HL-60 (cell line): Measurements from ENCODE around the gene WNT7A.

Experiments
- DNase-seq, 2 experiments: peaks; one replicate each; pipeline ENCODE4 v3.0.0-alpha.2; 2010 to 2020; ENCODE audit warnings: low read depth in 1 of 2, low spot score in 1 of 2
- H3K27ac ChIP-seq: fragments of 250-450 bp; sonication (Bioruptor Pico); replicated peaks from 2 replicates; pipeline ENCODE4 v1.5.1; 2020; ENCODE audit warnings: mild to moderate bottlenecking, moderate library complexity
- H3K27me3 ChIP-seq: fragments of 250-450 bp; sonication (Bioruptor Pico); 2 replicates; pipeline ENCODE4 v1.5.1; 2021; ENCODE audit warnings: mild to moderate bottlenecking, moderate library complexity; ENCODE audit not compliant: insufficient read depth, poor library complexity, severe bottlenecking
- H3K4me3 ChIP-seq: replicated peaks from 2 replicates; pipeline ENCODE4 v1.5.1; 2011; ENCODE audit warnings: mild to moderate bottlenecking, control low read depth, low read length; ENCODE audit not compliant: insufficient read depth
- CTCF ChIP-seq: IDR thresholded peaks from one replicate; pipeline ENCODE4 v1.5.1; 2011; ENCODE audit warnings: low read length, control low read depth, inconsistent platforms; ENCODE audit not compliant: insufficient read depth
- GABPA ChIP-seq: IDR thresholded peaks from 2 replicates; pipeline ENCODE4 v1.6.1; 2012; ENCODE audit warnings: low read depth
- POLR2AphosphoS5 ChIP-seq: IDR thresholded peaks from 2 replicates; pipeline ENCODE4 v1.6.1; 2012; ENCODE audit warnings: low read depth
- REST ChIP-seq: IDR thresholded peaks from 2 replicates; pipeline ENCODE4 v1.6.1; 2012; ENCODE audit warnings: low read depth; ENCODE audit not compliant: insufficient replicate concordance
- SPI1 ChIP-seq: IDR thresholded peaks from 2 replicates; pipeline ENCODE4 v1.6.1; 2012; ENCODE audit warnings: low read depth, mild to moderate bottlenecking, borderline replicate concordance

Gene WNT7A

DNA sequence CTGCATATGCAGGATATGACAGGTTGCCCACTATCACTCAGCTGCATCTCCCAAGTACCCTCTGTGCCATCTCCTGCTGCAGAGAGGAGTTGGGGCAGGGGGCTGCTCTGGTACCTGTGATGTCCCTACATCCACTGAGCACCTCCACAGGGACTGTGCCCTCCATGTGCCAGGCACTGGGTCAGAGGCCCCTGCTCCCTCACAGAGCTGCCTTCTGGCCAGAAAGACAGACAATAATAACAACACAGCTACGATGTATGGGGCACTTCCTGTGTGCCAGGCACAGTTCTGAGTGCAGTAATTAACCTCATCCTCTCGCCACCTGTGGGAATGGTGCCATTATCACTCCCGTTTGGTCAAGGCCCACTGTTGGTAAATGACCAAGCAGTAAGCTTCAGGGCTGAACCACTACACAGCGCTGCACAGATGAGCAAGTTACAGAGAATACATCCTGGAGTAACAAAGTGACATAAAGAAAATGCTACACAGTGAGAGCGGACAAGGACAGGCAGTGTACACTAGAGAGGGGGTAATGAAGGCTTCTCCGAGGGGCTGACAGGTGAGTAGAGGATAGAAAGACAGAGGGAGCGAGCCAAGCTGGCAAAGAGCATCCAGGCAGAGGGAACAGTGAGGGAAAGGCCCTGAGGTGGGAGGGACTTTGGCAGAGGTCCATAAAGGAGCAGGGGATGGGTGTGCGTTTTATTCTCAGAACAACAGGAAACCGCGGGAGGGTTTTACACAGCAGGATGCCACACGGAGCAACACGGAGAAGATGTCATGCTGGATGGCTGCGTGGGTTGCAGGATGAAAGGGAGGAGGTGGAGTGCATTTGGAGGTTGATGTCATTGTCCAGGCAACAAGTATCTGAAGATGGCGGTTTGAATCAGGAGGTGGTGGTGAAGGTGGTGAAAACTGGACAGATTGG, 13.6 kb downstream of the WNT7A start:
- H3K27me3 ChIP-seq: peaks cover 4% of the 10 kb centered on the region
- no peak overlapping the region for H3K27ac ChIP-seq
- no peak for DNase-seq
- TF ChIP-seq REST (no peak), CTCF (no peak), SPI1 (no peak)
- H3K4me3 ChIP-seq: no peak overlapping the region

- H3K27ac ChIP-seq: no peak overlapping the region
- TF ChIP-seq SPI1 (no peak), GABPA (no peak), REST (no peak), CTCF (no peak), POLR2AphosphoS5 (no peak)
- H3K4me3 ChIP-seq: no peak overlapping the region
- H3K27me3 ChIP-seq: peaks cover 4% of the 10 kb centered on the region
- DNase-seq: no peak
These were observed 14.3 kb downstream of the WNT7A start for GRCh38 chr3:13865581-13865980.

DNA sequence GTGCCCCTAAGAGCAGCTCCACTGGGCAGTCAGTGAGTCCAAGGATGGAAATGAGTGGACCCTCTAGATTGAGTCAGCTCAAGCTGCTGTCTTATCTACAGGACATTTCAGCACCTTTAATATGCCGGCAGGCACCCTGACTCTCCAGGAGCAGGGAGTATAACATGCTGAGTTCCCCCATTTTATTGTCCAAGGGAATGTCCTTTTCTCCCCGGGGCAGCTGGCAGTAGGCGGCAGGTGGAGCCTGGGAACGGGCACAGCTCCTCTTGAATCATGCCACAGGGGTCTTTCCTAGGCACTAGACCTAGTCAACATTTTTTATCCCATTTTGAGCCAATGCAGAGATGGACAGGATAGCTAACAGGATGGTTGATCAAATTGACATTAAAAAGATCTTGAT, 14.8 kb downstream of the WNT7A start:
- Histone ChIP-seq H3K27me3 (peaks cover 4% of the 10 kb centered on the region), H3K4me3 (no peak overlapping the region), H3K27ac (no peak overlapping the region)
- DNase-seq: no peak
- TF ChIP-seq SPI1: no peak

- H3K4me3 ChIP-seq: no peak overlapping the region
- H3K27ac ChIP-seq: no peak overlapping the region
- peaks cover 4% of the 10 kb centered on the region for H3K27me3 ChIP-seq
- TF ChIP-seq POLR2AphosphoS5 (no peak), SPI1 (no peak), CTCF (no peak), REST (no peak), GABPA (no peak)
- DNase-seq: no peak
These were observed 15.8 kb downstream of the WNT7A start for GRCh38 chr3:13863965-13864595.
